Measurements from ENCODE around the gene OR6J1.
"Not testable (repeated sequence)": the region's sequence is repeated elsewhere in the genome, so short reads cannot be mapped to it uniquely, and the experiment has no call there.

The OR6J1 gene

DNA sequence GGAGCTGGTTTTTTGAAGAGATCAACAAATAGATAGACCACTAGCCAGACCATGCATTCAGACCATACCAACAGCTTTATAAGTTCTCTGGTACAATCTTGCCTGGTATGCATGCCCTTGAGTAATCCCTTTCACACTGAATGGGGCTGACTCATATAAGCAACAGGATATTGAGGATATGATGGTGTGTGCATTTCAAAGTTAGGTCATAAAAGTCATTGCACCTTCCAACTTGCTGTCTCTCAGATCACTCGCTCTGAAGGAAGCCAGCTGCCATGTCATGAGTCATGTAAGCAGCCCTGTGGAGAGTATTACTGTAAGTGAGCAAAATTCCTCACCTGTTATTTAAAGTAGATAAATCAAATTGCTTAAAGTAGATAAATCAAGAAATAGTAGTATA is 45.0 kb upstream of the OR6J1 start:
- Histone ChIP-seq H3K9me2 (replicated peaks; ENCODE audit: insufficient read depth, low read length) (no peaks in the 10 kb centered on the region), H3K4me1 (ENCODE audit: low read length) (no peaks in the 10 kb centered on the region), H3K9me3 (replicated peaks; ENCODE audit: insufficient read depth, low read length) (no peaks in the 10 kb centered on the region), H3K79me2 (ENCODE audit: low read length) (no peaks in the 10 kb centered on the region), H3K36me3 (replicated peaks; ENCODE audit: insufficient read depth, low read length) (no peaks in the 10 kb centered on the region), H3K4me2 (ENCODE audit: low read depth, low read length) (no peak overlapping the region), H4K20me1 (ENCODE audit: insufficient read depth, low read length) (no peaks in the 10 kb centered on the region), H2AFZ (ENCODE audit: low read length) (no peak overlapping the region), H3K4me3 (ENCODE audit: low read length) (no peak overlapping the region), H3K27me3 (replicated peaks; ENCODE audit: insufficient read depth, low read length) (no peaks in the 10 kb centered on the region), H3K27ac (ENCODE audit: low read length) (no peak overlapping the region), H3K9ac (ENCODE audit: low read length) (no peak overlapping the region), H3F3A (ENCODE audit: insufficient read depth, low read length) (no peaks in the 10 kb centered on the region)
- TF ChIP-seq EZH2 (optimal IDR thresholded peaks at IDR 0.05; ENCODE audit: low read depth, low read length) (no peak), EZH2phosphoT487 (IDR thresholded peaks at IDR 0.05; ENCODE audit: low read length) (no peak)
- TF ChIP-seq, protein P1, sequence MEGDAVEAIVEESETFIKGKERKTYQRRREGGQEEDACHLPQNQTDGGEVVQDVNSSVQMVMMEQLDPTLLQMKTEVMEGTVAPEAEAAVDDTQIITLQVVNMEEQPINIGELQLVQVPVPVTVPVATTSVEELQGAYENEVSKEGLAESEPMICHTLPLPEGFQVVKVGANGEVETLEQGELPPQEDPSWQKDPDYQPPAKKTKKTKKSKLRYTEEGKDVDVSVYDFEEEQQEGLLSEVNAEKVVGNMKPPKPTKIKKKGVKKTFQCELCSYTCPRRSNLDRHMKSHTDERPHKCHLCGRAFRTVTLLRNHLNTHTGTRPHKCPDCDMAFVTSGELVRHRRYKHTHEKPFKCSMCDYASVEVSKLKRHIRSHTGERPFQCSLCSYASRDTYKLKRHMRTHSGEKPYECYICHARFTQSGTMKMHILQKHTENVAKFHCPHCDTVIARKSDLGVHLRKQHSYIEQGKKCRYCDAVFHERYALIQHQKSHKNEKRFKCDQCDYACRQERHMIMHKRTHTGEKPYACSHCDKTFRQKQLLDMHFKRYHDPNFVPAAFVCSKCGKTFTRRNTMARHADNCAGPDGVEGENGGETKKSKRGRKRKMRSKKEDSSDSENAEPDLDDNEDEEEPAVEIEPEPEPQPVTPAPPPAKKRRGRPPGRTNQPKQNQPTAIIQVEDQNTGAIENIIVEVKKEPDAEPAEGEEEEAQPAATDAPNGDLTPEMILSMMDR (IDR thresholded peaks at IDR 0.05; ENCODE audit: low read length), result no peak
- DNase-seq, result no peak

DNA sequence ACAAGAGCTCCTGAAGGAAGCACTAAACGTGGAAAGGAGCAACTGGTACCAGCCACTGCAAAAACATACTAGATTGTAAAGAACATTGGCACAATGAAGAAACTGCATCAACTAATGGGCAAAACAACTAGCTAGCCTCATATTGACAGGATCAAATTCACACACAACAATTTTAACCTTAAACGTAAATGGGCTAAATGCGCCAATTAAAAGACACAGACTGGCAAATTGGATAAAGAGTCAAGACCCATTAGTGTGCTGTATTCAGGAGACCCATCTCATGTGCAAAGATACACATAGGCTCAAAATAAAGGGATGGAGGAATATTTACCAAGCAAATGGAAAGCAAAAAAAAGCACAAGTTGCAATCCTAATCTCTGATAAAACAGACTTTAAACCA is 43.8 kb upstream of the OR6J1 start:
- not testable (repeated sequence) for DNase-seq; H3F3A ChIP-seq (ENCODE audit: insufficient read depth, low read length); H3K9me2 ChIP-seq (replicated peaks; ENCODE audit: insufficient read depth, low read length); H3K27ac ChIP-seq (ENCODE audit: low read length); H3K9ac ChIP-seq (ENCODE audit: low read length); H4K20me1 ChIP-seq (ENCODE audit: insufficient read depth, low read length); H3K4me1 ChIP-seq (ENCODE audit: low read length); H3K4me3 ChIP-seq (ENCODE audit: low read length); H3K9me3 ChIP-seq (replicated peaks; ENCODE audit: insufficient read depth, low read length); H2AFZ ChIP-seq (ENCODE audit: low read length); H3K79me2 ChIP-seq (ENCODE audit: low read length); H3K4me2 ChIP-seq (ENCODE audit: low read depth, low read length); H3K36me3 ChIP-seq (replicated peaks; ENCODE audit: insufficient read depth, low read length); H3K27me3 ChIP-seq (replicated peaks; ENCODE audit: insufficient read depth, low read length)

DNA sequence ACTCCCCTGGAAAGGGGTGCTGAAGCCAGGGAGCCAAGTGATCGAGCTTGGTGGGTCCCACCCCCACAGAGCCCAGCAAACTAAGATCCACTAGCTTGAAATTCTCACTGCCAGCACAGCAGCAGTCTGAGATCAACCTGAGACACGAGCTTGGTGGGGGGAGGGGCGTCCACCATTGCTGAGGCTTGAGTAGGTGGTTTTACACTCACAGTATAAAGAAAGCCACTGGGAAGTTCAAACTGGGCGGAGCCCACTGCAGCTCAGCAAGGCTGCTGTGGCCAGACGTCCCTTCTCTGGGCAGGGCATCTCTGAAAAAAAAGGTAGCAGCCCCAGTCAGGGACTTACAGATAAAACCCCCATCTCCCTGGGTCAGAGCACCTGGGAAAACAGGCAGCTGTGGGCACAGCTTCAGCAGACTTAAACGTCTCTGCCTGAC is 42.0 kb upstream of the OR6J1 start:
- H3K9ac ChIP-seq (ENCODE audit: low read length); H3K9me3 ChIP-seq (replicated peaks; ENCODE audit: insufficient read depth, low read length); H2AFZ ChIP-seq (ENCODE audit: low read length); H3F3A ChIP-seq (ENCODE audit: insufficient read depth, low read length); H3K4me3 ChIP-seq (ENCODE audit: low read length); H3K9me2 ChIP-seq (replicated peaks; ENCODE audit: insufficient read depth, low read length); H3K4me2 ChIP-seq (ENCODE audit: low read depth, low read length); H4K20me1 ChIP-seq (ENCODE audit: insufficient read depth, low read length); H3K4me1 ChIP-seq (ENCODE audit: low read length); H3K36me3 ChIP-seq (replicated peaks; ENCODE audit: insufficient read depth, low read length); H3K27ac ChIP-seq (ENCODE audit: low read length); H3K27me3 ChIP-seq (replicated peaks; ENCODE audit: insufficient read depth, low read length); H3K79me2 ChIP-seq (ENCODE audit: low read length): not testable (repeated sequence)
- peak; percentile 42 for DNase-seq

DNA sequence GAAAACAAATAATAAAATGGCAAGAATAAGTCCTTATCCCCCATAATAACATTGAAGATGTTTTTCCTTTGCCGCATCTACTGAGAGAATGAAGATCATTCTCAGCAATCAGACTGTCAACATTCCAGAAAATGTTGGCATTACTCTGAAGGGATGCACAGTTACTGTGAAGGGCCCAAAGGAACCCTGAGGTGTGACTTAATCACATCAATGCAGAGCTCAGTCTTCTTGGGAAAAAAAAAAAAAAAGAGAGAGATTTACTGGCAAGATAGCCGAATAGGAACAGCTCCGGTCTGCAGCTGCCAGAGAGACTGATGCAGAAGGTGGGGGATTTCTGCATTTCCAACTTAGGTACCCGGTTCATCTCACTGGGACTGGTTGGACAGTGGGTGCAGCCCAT is 41.3 kb upstream of the OR6J1 start:
- Histone ChIP-seq H3K4me2 (ENCODE audit: low read depth, low read length) (no peak overlapping the region), H3K4me3 (ENCODE audit: low read length) (no peak overlapping the region), H3F3A (ENCODE audit: insufficient read depth, low read length) (no peaks in the 10 kb centered on the region)

DNA sequence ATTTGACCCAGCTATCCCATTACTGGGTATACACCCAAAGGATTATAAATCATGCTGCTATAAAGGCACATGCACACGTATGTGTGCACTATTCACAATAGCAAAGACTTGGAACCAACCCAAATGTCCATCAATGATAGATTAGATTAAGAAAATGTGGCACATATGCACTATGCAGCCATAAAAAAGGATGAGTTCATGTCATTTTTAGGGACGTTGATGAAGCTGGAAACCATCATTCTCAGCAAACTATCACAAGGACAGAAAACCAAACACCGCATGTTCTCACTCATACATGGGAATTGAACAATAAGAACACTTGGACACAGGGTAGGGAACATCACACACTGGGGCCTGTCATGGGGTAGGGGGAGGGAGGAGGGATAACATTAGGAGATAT is 39.3 kb upstream of the OR6J1 start:
- H3K4me1 ChIP-seq (ENCODE audit: low read length); H3K27ac ChIP-seq (ENCODE audit: low read length); H3F3A ChIP-seq (ENCODE audit: insufficient read depth, low read length); H2AFZ ChIP-seq (ENCODE audit: low read length); H3K9me2 ChIP-seq (replicated peaks; ENCODE audit: insufficient read depth, low read length); DNase-seq; H3K36me3 ChIP-seq (replicated peaks; ENCODE audit: insufficient read depth, low read length); H3K4me3 ChIP-seq (ENCODE audit: low read length); H3K79me2 ChIP-seq (ENCODE audit: low read length); H3K9me3 ChIP-seq (replicated peaks; ENCODE audit: insufficient read depth, low read length); H4K20me1 ChIP-seq (ENCODE audit: insufficient read depth, low read length); H3K9ac ChIP-seq (ENCODE audit: low read length); H3K27me3 ChIP-seq (replicated peaks; ENCODE audit: insufficient read depth, low read length); H3K4me2 ChIP-seq (ENCODE audit: low read depth, low read length): not testable (repeated sequence)

More for the DNA sequence above, 41.3 kb upstream of the OR6J1 start:
- H3K9ac ChIP-seq (ENCODE audit: low read length), result no peak overlapping the region
- H3K27me3 ChIP-seq (replicated peaks; ENCODE audit: insufficient read depth, low read length), result no peaks in the 10 kb centered on the region
- H3K9me3 ChIP-seq (replicated peaks; ENCODE audit: insufficient read depth, low read length), result no peaks in the 10 kb centered on the region
- H3K36me3 ChIP-seq (replicated peaks; ENCODE audit: insufficient read depth, low read length), result no peaks in the 10 kb centered on the region
- H3K79me2 ChIP-seq (ENCODE audit: low read length), result no peaks in the 10 kb centered on the region
- TF ChIP-seq EZH2 (optimal IDR thresholded peaks at IDR 0.05; ENCODE audit: low read depth, low read length) (no peak), EZH2phosphoT487 (IDR thresholded peaks at IDR 0.05; ENCODE audit: low read length) (no peak)
- TF ChIP-seq, protein P1 (IDR thresholded peaks at IDR 0.05; ENCODE audit: low read length), result no peak
- no peaks in the 10 kb centered on the region for H4K20me1 ChIP-seq (ENCODE audit: insufficient read depth, low read length)
- DNase-seq, result no peak
- no peaks in the 10 kb centered on the region for H3K9me2 ChIP-seq (replicated peaks; ENCODE audit: insufficient read depth, low read length)
- H3K27ac ChIP-seq (ENCODE audit: low read length), result no peak overlapping the region
- H3K4me1 ChIP-seq (ENCODE audit: low read length), result no peaks in the 10 kb centered on the region
- no peak overlapping the region for H2AFZ ChIP-seq (ENCODE audit: low read length)

Measured in MM.1S (cell line).